Fibroblast of villous mesenchyme (primary cell): Measurements from ENCODE around the gene ZNF740. TPM values are rescaled to one million over a fixed set of nuclear protein-coding genes. Genes with fewer than 3 reads are reported as not detected.
A peak's percentile ranks its signal among the peaks of the same experiment; 100 is the strongest.
"Not testable (repeated sequence)": the region's sequence is repeated elsewhere in the genome, so short reads cannot be mapped to it uniquely, and the experiment has no call there.

Experiments used
- DNase-seq: peaks from one replicate; pipeline ENCODE4 v3.0.0-alpha.2; 2010; ENCODE audit warnings: low read depth
- H3K4me3 ChIP-seq: 2 replicates; pipeline ENCODE4 v1.5.1; 2011; ENCODE audit warnings: low read depth, mild to moderate bottlenecking, low read length
- total RNA-seq: library from RNA; depleted of rRNA; stranded (reverse); fragments of >200 nt; gene quantifications from 2 replicates; pipeline ENCODE4 v1.2.3, GENCODE V29; 2012
- TF ChIP-seq, protein P1 (sequence below): IDR thresholded peaks from 2 replicates; pipeline ENCODE4 v1.5.1; 2012; ENCODE audit warnings: low read depth, mild to moderate bottlenecking, low read length; ENCODE audit not compliant: insufficient read depth

Gene ZNF740
- total RNA-seq, 1 donor = 10.8 TPM

DNA sequence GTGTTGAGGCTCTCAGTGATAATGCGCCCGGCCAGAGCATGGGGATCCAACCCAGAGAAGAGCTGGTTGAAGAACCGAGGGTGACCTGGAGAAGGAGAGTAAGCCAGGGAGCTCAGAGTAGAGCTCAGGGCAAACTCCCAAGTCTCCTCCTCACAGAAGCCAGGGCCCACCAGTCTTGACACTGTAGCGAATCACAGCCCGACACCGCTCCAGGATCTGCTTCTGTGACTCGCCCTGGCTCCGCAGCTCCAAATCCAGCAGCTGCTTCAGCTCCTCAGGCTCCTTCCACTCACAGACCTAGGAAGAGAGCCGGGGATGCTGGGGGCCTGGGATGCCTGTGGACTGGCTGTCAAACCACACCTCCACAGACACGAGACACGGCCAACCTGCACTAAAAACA is 8.2 kb upstream of the ZNF740 start:
- TF ChIP-seq, protein P1, sequence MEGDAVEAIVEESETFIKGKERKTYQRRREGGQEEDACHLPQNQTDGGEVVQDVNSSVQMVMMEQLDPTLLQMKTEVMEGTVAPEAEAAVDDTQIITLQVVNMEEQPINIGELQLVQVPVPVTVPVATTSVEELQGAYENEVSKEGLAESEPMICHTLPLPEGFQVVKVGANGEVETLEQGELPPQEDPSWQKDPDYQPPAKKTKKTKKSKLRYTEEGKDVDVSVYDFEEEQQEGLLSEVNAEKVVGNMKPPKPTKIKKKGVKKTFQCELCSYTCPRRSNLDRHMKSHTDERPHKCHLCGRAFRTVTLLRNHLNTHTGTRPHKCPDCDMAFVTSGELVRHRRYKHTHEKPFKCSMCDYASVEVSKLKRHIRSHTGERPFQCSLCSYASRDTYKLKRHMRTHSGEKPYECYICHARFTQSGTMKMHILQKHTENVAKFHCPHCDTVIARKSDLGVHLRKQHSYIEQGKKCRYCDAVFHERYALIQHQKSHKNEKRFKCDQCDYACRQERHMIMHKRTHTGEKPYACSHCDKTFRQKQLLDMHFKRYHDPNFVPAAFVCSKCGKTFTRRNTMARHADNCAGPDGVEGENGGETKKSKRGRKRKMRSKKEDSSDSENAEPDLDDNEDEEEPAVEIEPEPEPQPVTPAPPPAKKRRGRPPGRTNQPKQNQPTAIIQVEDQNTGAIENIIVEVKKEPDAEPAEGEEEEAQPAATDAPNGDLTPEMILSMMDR = no peak
- no peak overlapping the region for H3K4me3 ChIP-seq
- DNase-seq = peak; percentile 47

DNA sequence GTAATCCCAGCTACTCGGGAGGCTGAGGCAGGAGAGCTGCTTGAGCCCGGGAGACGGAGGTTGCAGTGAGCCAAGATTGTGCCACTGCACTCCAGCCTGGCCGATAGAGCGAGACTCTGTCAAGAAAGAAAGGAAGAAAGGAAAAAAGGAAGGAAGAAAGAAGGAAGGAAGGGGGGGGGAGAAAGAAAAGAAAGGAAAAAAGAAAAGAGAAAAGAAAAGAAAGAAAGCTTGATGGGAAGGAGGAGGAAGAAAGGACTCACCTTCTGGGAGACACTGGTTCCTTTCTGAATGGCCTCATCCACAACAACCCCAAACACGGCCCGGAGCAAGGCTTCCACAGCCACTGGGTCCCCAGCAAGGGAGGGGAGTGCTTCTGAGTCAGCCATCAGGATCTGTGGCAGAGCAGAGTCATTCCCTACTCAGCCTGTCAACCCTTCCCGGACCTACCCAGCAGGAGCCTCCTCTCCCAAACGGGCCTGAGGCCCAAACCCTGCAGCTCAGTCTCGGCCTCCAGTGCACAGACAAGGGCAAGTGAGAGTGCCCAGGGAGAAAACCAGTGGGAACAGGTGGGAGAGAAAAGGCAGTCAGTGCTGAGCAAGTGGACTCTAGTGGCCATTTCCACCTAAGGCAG is 7.3 kb upstream of the ZNF740 start:
- DNase-seq = peak; percentile 18
- TF ChIP-seq, protein P1 = no peak
- H3K4me3 ChIP-seq = no peak overlapping the region

DNA sequence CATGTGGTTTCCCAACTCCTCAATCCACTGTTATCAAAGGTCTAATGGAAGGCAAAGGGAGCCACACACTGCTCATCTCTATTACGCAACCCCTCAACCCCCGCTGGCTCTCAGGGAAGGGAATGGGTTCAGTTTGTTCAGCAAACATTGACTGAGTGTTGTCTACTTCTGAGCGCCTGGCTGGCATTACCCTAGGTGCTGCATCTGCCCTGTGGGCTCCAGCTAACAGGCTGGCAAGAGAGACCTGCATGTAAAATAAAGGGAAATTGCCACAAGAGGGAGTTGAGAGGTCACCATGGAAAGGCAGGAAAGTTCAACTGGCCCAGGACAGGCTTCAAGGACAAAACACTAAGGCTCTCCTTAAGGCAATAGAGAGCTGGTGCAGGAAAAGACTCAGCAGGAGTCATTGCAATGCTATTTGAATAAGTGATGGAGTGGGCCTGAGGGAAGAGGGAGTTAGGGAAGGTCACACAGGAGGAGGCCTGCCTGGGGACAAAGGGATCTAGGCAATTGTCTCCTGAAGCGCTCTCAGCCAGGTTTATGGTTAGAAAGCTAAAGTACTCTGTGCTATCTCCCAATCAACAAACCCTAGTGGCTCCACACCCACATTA is 5.5 kb upstream of the ZNF740 start:
- no peak overlapping the region for H3K4me3 ChIP-seq
- TF ChIP-seq, protein P1 = peak; percentile 29
- DNase-seq = peak; percentile 32

DNA sequence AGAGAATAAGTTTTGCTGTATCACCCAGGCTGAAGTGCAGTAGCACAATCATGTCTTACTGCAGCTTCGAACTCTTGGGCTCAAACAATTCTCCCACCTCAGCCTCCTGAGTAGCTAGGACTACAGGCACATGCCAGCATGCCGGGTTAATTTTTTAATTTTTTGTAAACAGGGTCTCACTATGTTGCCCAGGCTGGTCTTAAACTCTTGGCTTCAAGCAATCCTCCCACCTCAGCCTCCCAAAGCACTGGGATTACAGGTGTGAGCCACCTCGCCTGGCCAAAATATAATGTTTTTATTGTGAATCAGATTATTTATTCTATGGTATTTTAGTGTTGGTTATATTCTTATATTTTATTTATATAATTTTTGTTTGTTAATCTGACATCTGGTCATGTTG is 3.8 kb upstream of the ZNF740 start:
- no peak for DNase-seq
- TF ChIP-seq, protein P1 = no peak
- no peak overlapping the region for H3K4me3 ChIP-seq

DNA sequence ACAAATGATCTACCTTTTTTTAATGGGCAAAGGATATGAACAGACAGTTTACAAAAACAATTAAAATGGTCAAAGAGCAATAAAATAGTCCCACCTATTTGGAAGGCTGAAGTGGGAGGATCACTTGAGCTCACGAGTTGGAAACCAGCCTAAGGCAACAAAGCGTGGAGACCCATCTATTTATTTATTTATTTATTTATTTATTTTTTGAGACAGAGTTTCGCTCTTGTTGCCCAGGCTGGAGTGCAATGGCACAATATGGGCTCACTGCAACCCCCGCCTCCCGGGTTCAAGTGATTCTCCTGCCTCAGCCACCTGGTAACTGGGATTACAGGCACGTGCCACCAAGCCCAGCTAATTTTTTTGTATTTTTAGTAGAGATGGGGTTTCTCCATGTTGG is 3.1 kb upstream of the ZNF740 start:
- DNase-seq, H3K4me3 ChIP-seq: not testable (repeated sequence)

DNA sequence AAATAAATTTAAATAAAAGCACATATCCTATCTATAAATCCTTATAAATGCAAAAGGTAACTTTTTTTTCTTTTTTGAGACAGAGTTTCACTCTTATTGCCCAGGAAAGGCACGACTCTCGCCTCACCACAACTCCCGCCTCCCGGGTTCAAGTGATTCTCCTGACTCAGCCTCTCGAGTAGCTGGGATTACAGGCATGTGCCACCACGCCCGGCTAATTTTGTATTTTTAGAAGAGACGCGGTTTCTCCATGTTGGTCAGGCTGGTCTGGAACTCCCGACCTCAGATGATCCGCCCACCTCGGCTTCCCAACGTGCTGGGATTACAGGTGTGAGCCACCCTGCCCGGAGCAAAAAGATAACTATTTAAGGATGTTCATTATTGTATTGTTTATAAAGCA is 1.7 kb upstream of the ZNF740 start:
- DNase-seq, H3K4me3 ChIP-seq: not testable (repeated sequence)

DNA sequence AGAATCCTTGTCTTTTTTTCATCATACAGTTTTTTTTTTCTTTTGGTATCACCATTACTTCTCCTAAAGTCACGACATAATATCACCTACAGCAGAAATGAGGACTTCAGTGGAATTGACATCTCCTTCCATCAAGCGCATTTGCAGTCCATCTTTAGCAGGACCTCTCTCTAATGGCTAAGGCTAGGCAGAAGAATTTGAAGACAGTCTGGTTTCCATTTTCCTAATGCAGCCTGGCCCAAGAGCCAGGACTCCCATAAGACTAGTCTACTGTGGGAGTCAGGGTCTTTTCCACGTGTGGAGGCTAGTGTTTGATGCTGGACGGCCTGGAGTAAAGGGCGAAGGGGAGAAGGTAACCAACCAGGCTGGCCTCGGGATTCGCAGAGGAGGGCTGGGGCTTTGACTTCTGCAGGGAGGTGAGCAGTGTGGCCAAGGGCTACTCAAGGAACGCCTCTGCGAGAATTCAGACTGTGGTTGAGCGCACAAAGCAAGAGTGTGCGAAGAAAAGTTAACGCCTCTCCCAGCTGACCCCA is 769 bp upstream of the ZNF740 start:
- no peak for DNase-seq
- peak overlapping the region; percentile 81 for H3K4me3 ChIP-seq
- TF ChIP-seq, protein P1 = no peak
